Bronchial epithelial cell (primary cell): ENCODE data around the gene MEN1. TPM values are rescaled to one million over a fixed set of nuclear protein-coding genes. Genes with fewer than 3 reads are reported as not detected.

Experiments
- DNase-seq: peaks from one replicate; pipeline ENCODE4 v3.0.0-alpha.2; 2010; ENCODE audit warnings: low read depth
- FAIRE-seq: peaks from 2 replicates; lab custom pipeline; 2011; peaks lifted over from hg19 to GRCh38; lab: Jason Lieb, UNC
- H3K27me3 ChIP-seq: 2 replicates; pipeline ENCODE4 v1.5.1; 2011; ENCODE audit warnings: low read length; ENCODE audit not compliant: control insufficient read depth, insufficient read depth
- H3K36me3 ChIP-seq: 2 replicates; pipeline ENCODE4 v1.5.1; 2011; ENCODE audit warnings: low read length; ENCODE audit not compliant: control insufficient read depth, insufficient read depth
- H3K4me3 ChIP-seq: 2 replicates; pipeline ENCODE4 v1.5.1; 2011; ENCODE audit warnings: mild to moderate bottlenecking, low read depth, low read length, control low read depth
- CTCF ChIP-seq: IDR thresholded peaks from 2 replicates; pipeline ENCODE4 v1.5.1; 2011; ENCODE audit warnings: mild to moderate bottlenecking, moderate library complexity, low read length, control low read depth, inconsistent platforms; ENCODE audit not compliant: insufficient read depth, severe bottlenecking
- total RNA-seq: library from RNA; depleted of rRNA; stranded (reverse); fragments of >200 nt; gene quantifications from 2 replicates; pipeline ENCODE4 v1.2.1, GENCODE V29; 2014

Gene MEN1
- total RNA-seq, 1 donor from 2014 or later: 5.5 TPM

GRCh38 chr11:64759131-64759721 is 51.1 kb downstream of the MEN1 start:
- TF ChIP-seq CTCF: no peak
- no peak for DNase-seq
- H3K36me3 ChIP-seq: peaks cover 9% of the 10 kb centered on the region
- peaks cover 2% of the 10 kb centered on the region for H3K27me3 ChIP-seq
- FAIRE-seq: no peak
- H3K4me3 ChIP-seq: no peak overlapping the region

DNA sequence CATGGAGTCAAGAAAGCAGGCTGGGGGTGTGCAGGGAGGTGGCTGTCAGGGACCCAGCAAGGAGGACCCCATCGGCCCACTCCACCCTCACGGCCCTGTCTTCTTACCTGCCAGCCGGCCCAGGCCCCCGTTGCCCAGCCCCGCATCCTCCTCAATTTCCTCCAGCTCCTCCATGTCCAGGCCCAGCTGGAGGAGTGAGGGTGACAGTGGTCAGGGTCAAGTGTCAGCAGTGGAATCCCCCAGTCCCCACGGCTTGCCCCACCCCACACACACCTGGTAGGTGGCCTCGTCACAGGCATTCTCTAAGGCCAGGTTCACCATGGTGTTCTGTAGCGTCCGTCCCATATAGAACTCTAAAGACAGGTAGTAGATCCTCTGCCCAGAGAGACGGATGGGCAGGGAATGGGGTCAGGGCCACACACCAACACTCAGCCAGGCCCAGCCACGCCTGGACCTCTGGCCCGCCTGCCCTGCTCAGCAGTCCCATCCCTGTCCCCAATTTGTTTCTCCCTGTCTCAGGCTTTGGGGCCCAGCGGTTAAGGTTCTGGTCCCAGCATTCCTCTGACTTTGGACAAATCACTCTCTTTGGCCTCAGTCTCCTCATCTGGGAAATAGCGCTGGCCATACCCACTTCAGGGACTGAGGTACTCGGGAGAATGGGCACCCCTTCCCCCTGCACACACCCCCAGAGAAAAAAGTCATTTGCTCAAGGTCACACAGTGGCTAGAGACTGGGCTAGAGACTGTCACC is 51.8 kb downstream of the MEN1 start:
- peaks cover 2% of the 10 kb centered on the region for H3K27me3 ChIP-seq
- no peak for DNase-seq
- H3K4me3 ChIP-seq: no peak overlapping the region
- no peak for FAIRE-seq
- H3K36me3 ChIP-seq: peaks cover 3% of the 10 kb centered on the region
- no peak for TF ChIP-seq CTCF

GRCh38 chr11:64757549-64758329 is 52.6 kb downstream of the MEN1 start:
- no peaks in the 10 kb centered on the region for H3K36me3 ChIP-seq
- no peak overlapping the region for H3K4me3 ChIP-seq
- TF ChIP-seq CTCF: no peak
- H3K27me3 ChIP-seq: peaks cover 2% of the 10 kb centered on the region
- DNase-seq: no peak
- no peak for FAIRE-seq

DNA sequence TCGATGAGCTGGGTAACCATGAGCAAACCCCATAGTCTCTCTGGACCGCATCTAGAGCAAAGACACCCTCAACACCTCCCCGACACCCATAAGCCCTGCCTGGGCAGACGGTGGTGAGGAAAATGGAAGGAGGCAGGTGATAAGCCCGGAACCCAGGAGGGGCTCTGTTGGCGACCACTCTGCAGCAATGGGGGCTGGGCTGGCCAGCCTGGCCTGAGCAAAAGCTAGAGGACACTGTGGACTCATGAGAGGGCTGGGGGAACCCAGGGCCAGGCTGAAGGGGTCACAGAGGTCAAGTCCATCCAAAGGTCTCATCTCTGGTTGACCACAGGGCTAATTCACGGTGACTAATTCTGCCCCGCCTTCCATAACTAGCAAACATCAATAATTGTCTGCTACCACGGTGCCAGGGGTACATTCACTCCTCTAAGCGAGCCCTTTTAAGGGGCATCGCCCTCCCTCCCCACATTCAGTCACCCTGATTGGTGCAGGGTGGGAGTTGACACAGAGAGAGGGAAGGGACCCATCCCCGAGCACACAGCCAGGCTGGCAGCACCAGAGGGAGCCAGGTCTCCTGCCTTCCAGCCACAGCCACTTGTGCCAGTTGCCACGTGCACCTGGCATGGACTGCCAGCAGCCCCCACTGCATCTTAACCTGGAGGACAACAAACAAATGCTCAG is 54.5 kb downstream of the MEN1 start:
- Histone ChIP-seq H3K4me3 (no peak overlapping the region), H3K27me3 (peaks cover 2% of the 10 kb centered on the region), H3K36me3 (no peaks in the 10 kb centered on the region)
- DNase-seq (no peak), FAIRE-seq (no peak)
- no peak for TF ChIP-seq CTCF

DNA sequence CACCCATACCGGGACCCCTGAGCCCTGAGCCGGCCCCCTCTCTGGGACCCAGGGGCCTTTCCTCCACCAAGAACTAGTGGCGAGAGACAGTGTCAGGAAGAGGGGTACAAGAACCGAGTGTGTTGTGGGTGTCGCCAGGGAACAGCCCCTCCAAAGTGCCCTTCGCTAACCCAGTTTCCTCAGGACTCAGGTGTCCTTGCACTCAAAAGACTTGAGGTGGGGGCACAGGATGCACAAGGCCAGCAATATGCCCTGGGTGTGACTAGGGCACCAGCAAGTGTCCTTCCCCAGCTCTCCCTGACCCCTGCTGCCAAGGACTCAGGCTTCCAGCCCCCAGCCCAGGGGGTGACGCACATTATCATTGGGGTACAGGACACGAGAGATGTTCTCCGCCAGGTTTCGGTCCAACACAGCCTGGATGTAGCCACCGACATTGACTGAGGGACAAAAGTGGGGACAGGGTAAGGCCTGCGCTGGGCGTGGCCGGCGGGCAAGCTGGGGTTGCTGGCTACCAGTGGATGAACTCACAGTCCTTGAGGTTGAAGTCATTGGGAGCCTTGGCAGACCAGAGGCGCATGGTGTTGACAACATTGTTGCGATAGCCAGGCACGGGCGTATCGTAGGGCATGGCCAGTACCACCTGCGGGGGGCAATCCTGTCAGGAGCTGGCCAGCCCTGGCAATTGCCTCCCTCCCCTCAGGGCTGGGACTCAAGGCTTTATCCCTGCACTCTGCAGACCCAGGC is 55.3 kb downstream of the MEN1 start:
- DNase-seq (no peak), FAIRE-seq (no peak)
- peaks cover 2% of the 10 kb centered on the region for H3K27me3 ChIP-seq
- H3K4me3 ChIP-seq: no peak overlapping the region
- no peaks in the 10 kb centered on the region for H3K36me3 ChIP-seq
- no peak for TF ChIP-seq CTCF
